SK-N-SH treated with all-trans-retinoic acid at 6 μM for 48 hours (cell line): ENCODE measurements around the gene FOSL2.

ENCODE experiments used
- ATAC-seq: fragments of 200-7000 bp; cut with Tn5 transposase; 3 replicates; pipeline ENCODE4 v1.9.1; 2020; ENCODE audit warnings: mild to moderate bottlenecking, moderate library complexity
- ARNTL ChIP-seq: fragments of 450-650 bp; formaldehyde crosslinking; IDR thresholded peaks from 2 replicates; pipeline ENCODE4 v1.5.0; 2020; ENCODE audit warnings: low read depth, mild to moderate bottlenecking, moderate library complexity, borderline replicate concordance
- BACH2 ChIP-seq: fragments of 250-450 bp; sonication (Bioruptor Pico); IDR thresholded peaks from 2 replicates; pipeline ENCODE4 v1.9.0; 2021; ENCODE audit warnings: mild to moderate bottlenecking, borderline replicate concordance
- CSDC2 ChIP-seq: fragments of 250-450 bp; sonication (Bioruptor Pico); IDR thresholded peaks from 2 replicates; pipeline ENCODE4 v1.5.0; 2020; ENCODE audit warnings: mild to moderate bottlenecking, moderate library complexity
- CSRNP3 ChIP-seq: fragments of 250-450 bp; sonication (Bioruptor Pico); IDR thresholded peaks from 2 replicates; pipeline ENCODE4 v1.5.1; 2021; ENCODE audit warnings: mild to moderate bottlenecking, moderate library complexity
- ESRRG ChIP-seq: fragments of 250-450 bp; sonication (Bioruptor Pico); IDR thresholded peaks from 2 replicates; pipeline ENCODE4 v1.6.1; 2021; ENCODE audit warnings: mild to moderate bottlenecking
- GLIS3 ChIP-seq: fragments of 250-450 bp; sonication (Bioruptor Pico); IDR thresholded peaks from 2 replicates; pipeline ENCODE4 v1.5.0; 2020; ENCODE audit warnings: mild to moderate bottlenecking, moderate library complexity
- ISL1 ChIP-seq: fragments of 250-450 bp; sonication (Bioruptor Pico); IDR thresholded peaks from 2 replicates; pipeline ENCODE4 v2.1.2; 2022; ENCODE audit warnings: mild to moderate bottlenecking, moderate library complexity
- OSR1 ChIP-seq: fragments of 250-450 bp; sonication (Bioruptor Pico); IDR thresholded peaks from 2 replicates; pipeline ENCODE4 v1.8.0; 2022; ENCODE audit warnings: moderate library complexity, mild to moderate bottlenecking, inconsistent platforms
- PPARA ChIP-seq: fragments of 250-450 bp; sonication (Bioruptor Pico); IDR thresholded peaks from 2 replicates; pipeline ENCODE4 v1.5.0; 2020; ENCODE audit warnings: mild to moderate bottlenecking, borderline replicate concordance
- RARB ChIP-seq: fragments of 250-450 bp; sonication (Bioruptor Pico); IDR thresholded peaks from 2 replicates; pipeline ENCODE4 v1.8.0; 2021; ENCODE audit warnings: mild to moderate bottlenecking, moderate library complexity
- SNAI2 ChIP-seq: fragments of 250-450 bp; sonication (Bioruptor Pico); IDR thresholded peaks from 2 replicates; pipeline ENCODE4 v1.5.0; 2020; ENCODE audit warnings: mild to moderate bottlenecking, moderate library complexity
- TCF4 ChIP-seq: fragments of 250-450 bp; sonication (Bioruptor Pico); IDR thresholded peaks from 2 replicates; pipeline ENCODE4 v1.8.0; 2021; ENCODE audit warnings: mild to moderate bottlenecking, moderate library complexity, borderline replicate concordance
- TOX ChIP-seq: fragments of 250-450 bp; sonication (Bioruptor Pico); IDR thresholded peaks from 2 replicates; pipeline ENCODE4 v1.8.0; 2021; ENCODE audit warnings: mild to moderate bottlenecking, moderate library complexity, borderline replicate concordance
- ZC3H10 ChIP-seq: fragments of 250-450 bp; sonication (Bioruptor Pico); IDR thresholded peaks from 2 replicates; pipeline ENCODE4 v1.5.1; 2021; ENCODE audit warnings: mild to moderate bottlenecking, moderate library complexity
- ZFP3 ChIP-seq: fragments of 250-450 bp; sonication (Bioruptor Pico); IDR thresholded peaks from 2 replicates; pipeline ENCODE4 v1.5.0; 2020; ENCODE audit warnings: mild to moderate bottlenecking, moderate library complexity
- ZFP30 ChIP-seq: fragments of 450-650 bp; formaldehyde crosslinking; IDR thresholded peaks from 2 replicates; pipeline ENCODE4 v1.5.0; 2022; ENCODE audit warnings: mild to moderate bottlenecking, moderate library complexity
- ZNF565 ChIP-seq: fragments of 450-650 bp; formaldehyde crosslinking; conservative IDR thresholded peaks from 2 replicates; pipeline ENCODE4 v1.5.0; 2020; ENCODE audit warnings: low read depth, mild to moderate bottlenecking, moderate library complexity
- ZNF70 ChIP-seq: fragments of 450-650 bp; formaldehyde crosslinking; IDR thresholded peaks from 2 replicates; pipeline ENCODE4 v1.5.0; 2020; ENCODE audit warnings: mild to moderate bottlenecking, moderate library complexity
- ZNF8 ChIP-seq: fragments of 450-650 bp; formaldehyde crosslinking; IDR thresholded peaks from 2 replicates; pipeline ENCODE4 v1.5.0; 2020; ENCODE audit warnings: mild to moderate bottlenecking, moderate library complexity
- TF ChIP-seq, protein P1 (sequence below): fragments of 250-450 bp; sonication (Bioruptor Pico); IDR thresholded peaks from 2 replicates; pipeline ENCODE4 v1.8.0; 2020; ENCODE audit warnings: mild to moderate bottlenecking, moderate library complexity, borderline replicate concordance
- TF ChIP-seq, protein P2 (sequence below): fragments of 250-450 bp; sonication (Bioruptor Pico); IDR thresholded peaks from 2 replicates; pipeline ENCODE4 v1.5.1; 2020; ENCODE audit warnings: low read depth, mild to moderate bottlenecking, moderate library complexity
- TF ChIP-seq, protein P3 (sequence below): fragments of 250-450 bp; sonication (Bioruptor Pico); IDR thresholded peaks from 2 replicates; pipeline ENCODE4 v1.8.0; 2021; ENCODE audit warnings: low read depth, mild to moderate bottlenecking, moderate library complexity, borderline replicate concordance
- TF ChIP-seq, protein P4 (sequence below): fragments of 250-450 bp; sonication (Bioruptor Pico); IDR thresholded peaks from 2 replicates; pipeline ENCODE4 v1.5.0; 2020; ENCODE audit warnings: mild to moderate bottlenecking, moderate library complexity

FOSL2 gene

DNA sequence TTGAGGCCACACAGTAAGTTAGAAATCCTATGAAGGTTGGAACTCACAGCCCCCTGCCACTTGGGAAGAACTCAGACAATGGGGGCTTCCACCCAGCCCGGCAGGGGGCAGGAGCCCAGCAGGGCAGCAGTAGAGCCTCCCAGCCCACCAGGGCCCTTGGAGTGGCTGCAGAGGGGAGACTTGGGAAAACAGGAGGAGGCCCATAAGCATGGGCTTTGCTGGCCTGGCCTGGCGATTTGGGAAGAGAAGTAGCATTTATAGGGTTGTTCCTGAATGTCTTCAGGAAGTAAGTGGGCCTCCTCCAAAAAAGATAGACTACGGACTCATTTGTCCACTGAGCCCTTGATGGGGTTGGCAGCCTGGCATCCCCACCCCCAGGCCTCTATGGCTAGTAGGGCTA lies 17.4 kb upstream of the FOSL2 start:
- TF ChIP-seq, protein P1, sequence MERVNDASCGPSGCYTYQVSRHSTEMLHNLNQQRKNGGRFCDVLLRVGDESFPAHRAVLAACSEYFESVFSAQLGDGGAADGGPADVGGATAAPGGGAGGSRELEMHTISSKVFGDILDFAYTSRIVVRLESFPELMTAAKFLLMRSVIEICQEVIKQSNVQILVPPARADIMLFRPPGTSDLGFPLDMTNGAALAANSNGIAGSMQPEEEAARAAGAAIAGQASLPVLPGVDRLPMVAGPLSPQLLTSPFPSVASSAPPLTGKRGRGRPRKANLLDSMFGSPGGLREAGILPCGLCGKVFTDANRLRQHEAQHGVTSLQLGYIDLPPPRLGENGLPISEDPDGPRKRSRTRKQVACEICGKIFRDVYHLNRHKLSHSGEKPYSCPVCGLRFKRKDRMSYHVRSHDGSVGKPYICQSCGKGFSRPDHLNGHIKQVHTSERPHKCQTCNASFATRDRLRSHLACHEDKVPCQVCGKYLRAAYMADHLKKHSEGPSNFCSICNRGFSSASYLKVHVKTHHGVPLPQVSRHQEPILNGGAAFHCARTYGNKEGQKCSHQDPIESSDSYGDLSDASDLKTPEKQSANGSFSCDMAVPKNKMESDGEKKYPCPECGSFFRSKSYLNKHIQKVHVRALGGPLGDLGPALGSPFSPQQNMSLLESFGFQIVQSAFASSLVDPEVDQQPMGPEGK (CRISPR knock-in tag), result no peak
- TF ChIP-seq ESRRG (CRISPR knock-in tag) (no peak), RARB (CRISPR knock-in tag) (no peak), ZNF565 (CRISPR knock-in tag) (no peak), ARNTL (CRISPR knock-in tag) (no peak), TOX (no peak), ISL1 (CRISPR knock-in tag) (no peak), ZNF8 (no peak), CSRNP3 (CRISPR knock-in tag) (no peak), TCF4 (CRISPR knock-in tag) (no peak), OSR1 (CRISPR knock-in tag) (no peak), CSDC2 (CRISPR knock-in tag) (no peak), ZNF70 (no peak), PPARA (no peak), GLIS3 (CRISPR knock-in tag) (no peak), ZFP30 (CRISPR knock-in tag) (no peak)
- TF ChIP-seq, protein P2, sequence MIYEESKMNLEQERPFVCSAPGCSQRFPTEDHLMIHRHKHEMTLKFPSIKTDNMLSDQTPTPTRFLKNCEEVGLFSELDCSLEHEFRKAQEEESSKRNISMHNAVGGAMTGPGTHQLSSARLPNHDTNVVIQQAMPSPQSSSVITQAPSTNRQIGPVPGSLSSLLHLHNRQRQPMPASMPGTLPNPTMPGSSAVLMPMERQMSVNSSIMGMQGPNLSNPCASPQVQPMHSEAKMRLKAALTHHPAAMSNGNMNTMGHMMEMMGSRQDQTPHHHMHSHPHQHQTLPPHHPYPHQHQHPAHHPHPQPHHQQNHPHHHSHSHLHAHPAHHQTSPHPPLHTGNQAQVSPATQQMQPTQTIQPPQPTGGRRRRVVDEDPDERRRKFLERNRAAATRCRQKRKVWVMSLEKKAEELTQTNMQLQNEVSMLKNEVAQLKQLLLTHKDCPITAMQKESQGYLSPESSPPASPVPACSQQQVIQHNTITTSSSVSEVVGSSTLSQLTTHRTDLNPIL (CRISPR knock-in tag), result no peak
- TF ChIP-seq, protein P3, sequence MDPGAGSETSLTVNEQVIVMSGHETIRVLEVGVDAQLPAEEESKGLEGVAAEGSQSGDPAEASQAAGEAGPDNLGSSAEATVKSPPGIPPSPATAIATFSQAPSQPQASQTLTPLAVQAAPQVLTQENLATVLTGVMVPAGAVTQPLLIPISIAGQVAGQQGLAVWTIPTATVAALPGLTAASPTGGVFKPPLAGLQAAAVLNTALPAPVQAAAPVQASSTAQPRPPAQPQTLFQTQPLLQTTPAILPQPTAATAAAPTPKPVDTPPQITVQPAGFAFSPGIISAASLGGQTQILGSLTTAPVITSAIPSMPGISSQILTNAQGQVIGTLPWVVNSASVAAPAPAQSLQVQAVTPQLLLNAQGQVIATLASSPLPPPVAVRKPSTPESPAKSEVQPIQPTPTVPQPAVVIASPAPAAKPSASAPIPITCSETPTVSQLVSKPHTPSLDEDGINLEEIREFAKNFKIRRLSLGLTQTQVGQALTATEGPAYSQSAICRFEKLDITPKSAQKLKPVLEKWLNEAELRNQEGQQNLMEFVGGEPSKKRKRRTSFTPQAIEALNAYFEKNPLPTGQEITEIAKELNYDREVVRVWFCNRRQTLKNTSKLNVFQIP, result no peak
- TF ChIP-seq, protein P4, sequence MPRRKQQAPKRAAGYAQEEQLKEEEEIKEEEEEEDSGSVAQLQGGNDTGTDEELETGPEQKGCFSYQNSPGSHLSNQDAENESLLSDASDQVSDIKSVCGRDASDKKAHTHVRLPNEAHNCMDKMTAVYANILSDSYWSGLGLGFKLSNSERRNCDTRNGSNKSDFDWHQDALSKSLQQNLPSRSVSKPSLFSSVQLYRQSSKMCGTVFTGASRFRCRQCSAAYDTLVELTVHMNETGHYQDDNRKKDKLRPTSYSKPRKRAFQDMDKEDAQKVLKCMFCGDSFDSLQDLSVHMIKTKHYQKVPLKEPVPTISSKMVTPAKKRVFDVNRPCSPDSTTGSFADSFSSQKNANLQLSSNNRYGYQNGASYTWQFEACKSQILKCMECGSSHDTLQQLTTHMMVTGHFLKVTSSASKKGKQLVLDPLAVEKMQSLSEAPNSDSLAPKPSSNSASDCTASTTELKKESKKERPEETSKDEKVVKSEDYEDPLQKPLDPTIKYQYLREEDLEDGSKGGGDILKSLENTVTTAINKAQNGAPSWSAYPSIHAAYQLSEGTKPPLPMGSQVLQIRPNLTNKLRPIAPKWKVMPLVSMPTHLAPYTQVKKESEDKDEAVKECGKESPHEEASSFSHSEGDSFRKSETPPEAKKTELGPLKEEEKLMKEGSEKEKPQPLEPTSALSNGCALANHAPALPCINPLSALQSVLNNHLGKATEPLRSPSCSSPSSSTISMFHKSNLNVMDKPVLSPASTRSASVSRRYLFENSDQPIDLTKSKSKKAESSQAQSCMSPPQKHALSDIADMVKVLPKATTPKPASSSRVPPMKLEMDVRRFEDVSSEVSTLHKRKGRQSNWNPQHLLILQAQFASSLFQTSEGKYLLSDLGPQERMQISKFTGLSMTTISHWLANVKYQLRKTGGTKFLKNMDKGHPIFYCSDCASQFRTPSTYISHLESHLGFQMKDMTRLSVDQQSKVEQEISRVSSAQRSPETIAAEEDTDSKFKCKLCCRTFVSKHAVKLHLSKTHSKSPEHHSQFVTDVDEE, result no peak
- TF ChIP-seq, all 23 proteins: peak for 0
- no peak for ATAC-seq

GRCh38 chr2:28375742-28376631 lies 16.7 kb upstream of the FOSL2 start:
- no peak for ATAC-seq
- TF ChIP-seq ZFP3 (no peak), BACH2 (CRISPR knock-in tag) (no peak), ISL1 (CRISPR knock-in tag) (no peak), ZC3H10 (CRISPR knock-in tag) (no peak), TOX (no peak), RARB (CRISPR knock-in tag) (no peak), ESRRG (CRISPR knock-in tag) (no peak), CSRNP3 (CRISPR knock-in tag) (no peak), ZNF70 (no peak), ZFP30 (CRISPR knock-in tag) (no peak), SNAI2 (CRISPR knock-in tag) (no peak)
- TF ChIP-seq, protein P1 (CRISPR knock-in tag), result no peak
- TF ChIP-seq, protein P4, result no peak
